ENCODE measurements around the gene TTLL10. TPM values are rescaled to one million over a fixed set of nuclear protein-coding genes. Genes with fewer than 3 reads are reported as not detected.

Gene TTLL10
- total and polyA plus RNA-seq, 2 experiments from 2014 or later = 0.45 TPM; not detected in 1

DNA sequence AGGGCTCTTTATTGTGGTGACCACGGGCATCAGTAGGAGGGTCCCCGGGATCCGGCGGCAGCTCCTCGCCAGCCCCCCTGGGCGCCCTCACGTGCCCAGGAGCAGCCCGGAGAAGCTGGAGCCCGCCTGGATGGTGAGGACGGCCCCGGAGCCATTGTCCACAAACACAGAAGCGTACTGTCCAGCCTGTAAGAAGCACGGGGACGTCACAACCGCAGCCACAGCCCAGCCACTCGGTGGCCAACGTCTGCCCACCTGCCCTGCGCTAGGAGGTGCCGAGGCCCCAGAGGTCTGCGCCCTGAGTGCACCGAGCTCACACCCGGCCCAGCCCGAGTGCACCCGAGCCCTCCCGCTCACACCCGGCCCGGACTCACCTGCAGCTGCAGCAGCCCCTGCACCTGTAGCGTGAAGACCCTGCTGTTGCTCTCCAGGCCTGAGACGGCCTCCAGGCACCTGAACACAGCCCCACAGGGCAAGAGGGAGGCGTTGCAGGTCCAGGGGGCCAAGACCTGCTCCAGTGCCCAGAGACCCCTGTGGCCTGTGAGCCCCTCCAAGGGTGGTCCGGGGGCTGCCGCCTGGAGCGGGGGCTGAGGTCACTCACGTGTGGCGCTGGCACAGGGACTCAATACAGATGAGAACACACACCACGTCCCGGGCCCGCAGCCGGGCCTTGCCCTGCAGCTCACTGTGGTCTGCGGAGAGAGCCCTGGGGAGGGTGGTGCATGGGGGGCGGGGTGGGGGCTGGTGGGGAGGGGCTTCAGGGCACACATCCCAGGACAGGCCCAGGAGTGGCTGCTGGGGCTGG lies 69.0 kb downstream of the TTLL10 start:
- TF ChIP-seq, protein P1, sequence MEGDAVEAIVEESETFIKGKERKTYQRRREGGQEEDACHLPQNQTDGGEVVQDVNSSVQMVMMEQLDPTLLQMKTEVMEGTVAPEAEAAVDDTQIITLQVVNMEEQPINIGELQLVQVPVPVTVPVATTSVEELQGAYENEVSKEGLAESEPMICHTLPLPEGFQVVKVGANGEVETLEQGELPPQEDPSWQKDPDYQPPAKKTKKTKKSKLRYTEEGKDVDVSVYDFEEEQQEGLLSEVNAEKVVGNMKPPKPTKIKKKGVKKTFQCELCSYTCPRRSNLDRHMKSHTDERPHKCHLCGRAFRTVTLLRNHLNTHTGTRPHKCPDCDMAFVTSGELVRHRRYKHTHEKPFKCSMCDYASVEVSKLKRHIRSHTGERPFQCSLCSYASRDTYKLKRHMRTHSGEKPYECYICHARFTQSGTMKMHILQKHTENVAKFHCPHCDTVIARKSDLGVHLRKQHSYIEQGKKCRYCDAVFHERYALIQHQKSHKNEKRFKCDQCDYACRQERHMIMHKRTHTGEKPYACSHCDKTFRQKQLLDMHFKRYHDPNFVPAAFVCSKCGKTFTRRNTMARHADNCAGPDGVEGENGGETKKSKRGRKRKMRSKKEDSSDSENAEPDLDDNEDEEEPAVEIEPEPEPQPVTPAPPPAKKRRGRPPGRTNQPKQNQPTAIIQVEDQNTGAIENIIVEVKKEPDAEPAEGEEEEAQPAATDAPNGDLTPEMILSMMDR (conservative IDR thresholded peaks at IDR 0.05; ENCODE audit: low read depth in 2 of 2) = no peak
- TF ChIP-seq ZNF331 (CRISPR knock-in tag; IDR thresholded peaks at IDR 0.05; ENCODE audit: low read depth) = no peak
- TF ChIP-seq, protein P2, sequence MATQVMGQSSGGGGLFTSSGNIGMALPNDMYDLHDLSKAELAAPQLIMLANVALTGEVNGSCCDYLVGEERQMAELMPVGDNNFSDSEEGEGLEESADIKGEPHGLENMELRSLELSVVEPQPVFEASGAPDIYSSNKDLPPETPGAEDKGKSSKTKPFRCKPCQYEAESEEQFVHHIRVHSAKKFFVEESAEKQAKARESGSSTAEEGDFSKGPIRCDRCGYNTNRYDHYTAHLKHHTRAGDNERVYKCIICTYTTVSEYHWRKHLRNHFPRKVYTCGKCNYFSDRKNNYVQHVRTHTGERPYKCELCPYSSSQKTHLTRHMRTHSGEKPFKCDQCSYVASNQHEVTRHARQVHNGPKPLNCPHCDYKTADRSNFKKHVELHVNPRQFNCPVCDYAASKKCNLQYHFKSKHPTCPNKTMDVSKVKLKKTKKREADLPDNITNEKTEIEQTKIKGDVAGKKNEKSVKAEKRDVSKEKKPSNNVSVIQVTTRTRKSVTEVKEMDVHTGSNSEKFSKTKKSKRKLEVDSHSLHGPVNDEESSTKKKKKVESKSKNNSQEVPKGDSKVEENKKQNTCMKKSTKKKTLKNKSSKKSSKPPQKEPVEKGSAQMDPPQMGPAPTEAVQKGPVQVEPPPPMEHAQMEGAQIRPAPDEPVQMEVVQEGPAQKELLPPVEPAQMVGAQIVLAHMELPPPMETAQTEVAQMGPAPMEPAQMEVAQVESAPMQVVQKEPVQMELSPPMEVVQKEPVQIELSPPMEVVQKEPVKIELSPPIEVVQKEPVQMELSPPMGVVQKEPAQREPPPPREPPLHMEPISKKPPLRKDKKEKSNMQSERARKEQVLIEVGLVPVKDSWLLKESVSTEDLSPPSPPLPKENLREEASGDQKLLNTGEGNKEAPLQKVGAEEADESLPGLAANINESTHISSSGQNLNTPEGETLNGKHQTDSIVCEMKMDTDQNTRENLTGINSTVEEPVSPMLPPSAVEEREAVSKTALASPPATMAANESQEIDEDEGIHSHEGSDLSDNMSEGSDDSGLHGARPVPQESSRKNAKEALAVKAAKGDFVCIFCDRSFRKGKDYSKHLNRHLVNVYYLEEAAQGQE (IDR thresholded peaks at IDR 0.05; ENCODE audit: unreplicated experiment) = no peak
- TF ChIP-seq STAT1 (IDR thresholded peaks at IDR 0.05; ENCODE audit: unreplicated experiment) = no peak
- TF ChIP-seq NANOG (IDR thresholded peaks at IDR 0.05; ENCODE audit: borderline replicate concordance) = no peak
- TF ChIP-seq POLR2AphosphoS5 (IDR thresholded peaks at IDR 0.05; ENCODE audit: low read depth) = no peak
- Histone ChIP-seq H3K27ac (ENCODE audit: low read depth) (no peak overlapping the region), H3K27me3 (ENCODE audit: insufficient read depth) (peaks cover 10% of the 10 kb centered on the region; the same call in 1 of the 2 replicates), H3K4me2 (no peak overlapping the region), H2AFZ (no peak overlapping the region), H3F3A (replicated peaks; ENCODE audit: low read depth) (no peaks in the 10 kb centered on the region), H3K79me2 (replicated peaks; ENCODE audit: insufficient read depth) (no peaks in the 10 kb centered on the region), H3K9me2 (ENCODE audit: insufficient read depth) (no peaks in the 10 kb centered on the region), H3K4me1 (ENCODE audit: insufficient read depth) (peaks cover 3% of the 10 kb centered on the region; the same call in 1 of the 2 replicates), H3K4me3 (no peak overlapping the region), H3K36me3 (ENCODE audit: insufficient read depth) (no peaks in the 10 kb centered on the region), H4K20me1 (replicated peaks; ENCODE audit: insufficient read depth) (no peaks in the 10 kb centered on the region)
- Mint-ChIP-seq H3K27me3 (ENCODE audit: insufficient read depth, low read depth, poor library complexity) (peaks cover 6% of the 10 kb centered on the region), H3K9me3 (no peaks in the 10 kb centered on the region), H3K4me1 (no peaks in the 10 kb centered on the region), H3K4me3 (no peak overlapping the region), H3K27ac (no peak overlapping the region), H3K36me3 (ENCODE audit: low read depth) (no peaks in the 10 kb centered on the region)
- ATAC-seq = no peak
- no peak for DNase-seq (ENCODE audit: low spot score)

DNA sequence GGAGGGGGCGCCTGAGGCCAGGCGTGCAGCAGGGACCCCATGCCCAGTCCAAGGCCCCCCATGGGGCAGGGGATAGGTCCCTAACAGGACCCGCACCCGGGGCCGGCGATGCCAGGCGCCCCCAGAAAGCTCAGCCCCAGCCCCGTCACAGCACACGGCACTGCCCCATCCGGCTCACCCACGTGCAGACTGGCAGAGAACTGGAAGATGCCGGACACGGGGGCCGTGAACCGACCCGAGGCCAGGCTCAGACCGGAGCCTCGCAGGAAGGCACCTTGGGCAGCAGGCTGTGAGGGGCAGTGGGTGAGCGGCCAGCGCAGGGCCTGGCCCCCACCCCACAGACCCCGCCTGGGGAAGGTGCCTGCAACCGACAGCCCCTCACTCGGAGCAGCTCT lies 69.6 kb downstream of the TTLL10 start:
- peaks cover 6% of the 10 kb centered on the region for H3K27me3 Mint-ChIP-seq (ENCODE audit: insufficient read depth, low read depth, poor library complexity)
- H3K4me3 Mint-ChIP-seq = no peak overlapping the region
- Histone ChIP-seq H3F3A (replicated peaks; ENCODE audit: low read depth) (no peaks in the 10 kb centered on the region), H3K4me1 (ENCODE audit: insufficient read depth) (peaks cover 3% of the 10 kb centered on the region; the same call in 1 of the 2 replicates), H3K4me2 (no peak overlapping the region), H3K4me3 (no peak overlapping the region), H3K79me2 (replicated peaks; ENCODE audit: insufficient read depth) (no peaks in the 10 kb centered on the region), H3K27me3 (ENCODE audit: insufficient read depth) (peaks cover 10% of the 10 kb centered on the region; the same call in 1 of the 2 replicates), H2AFZ (no peak overlapping the region), H3K9me2 (ENCODE audit: insufficient read depth) (no peaks in the 10 kb centered on the region), H3K36me3 (ENCODE audit: insufficient read depth) (no peaks in the 10 kb centered on the region), H3K27ac (ENCODE audit: low read depth) (no peak overlapping the region), H4K20me1 (replicated peaks; ENCODE audit: insufficient read depth) (no peaks in the 10 kb centered on the region)
- ATAC-seq (no peak), DNase-seq (ENCODE audit: low spot score) (no peak)
- no peak overlapping the region for H3K27ac Mint-ChIP-seq
- H3K36me3 Mint-ChIP-seq (ENCODE audit: low read depth) = no peaks in the 10 kb centered on the region
- H3K9me3 Mint-ChIP-seq = no peaks in the 10 kb centered on the region
- no peaks in the 10 kb centered on the region for H3K4me1 Mint-ChIP-seq
- TF ChIP-seq, protein P3, sequence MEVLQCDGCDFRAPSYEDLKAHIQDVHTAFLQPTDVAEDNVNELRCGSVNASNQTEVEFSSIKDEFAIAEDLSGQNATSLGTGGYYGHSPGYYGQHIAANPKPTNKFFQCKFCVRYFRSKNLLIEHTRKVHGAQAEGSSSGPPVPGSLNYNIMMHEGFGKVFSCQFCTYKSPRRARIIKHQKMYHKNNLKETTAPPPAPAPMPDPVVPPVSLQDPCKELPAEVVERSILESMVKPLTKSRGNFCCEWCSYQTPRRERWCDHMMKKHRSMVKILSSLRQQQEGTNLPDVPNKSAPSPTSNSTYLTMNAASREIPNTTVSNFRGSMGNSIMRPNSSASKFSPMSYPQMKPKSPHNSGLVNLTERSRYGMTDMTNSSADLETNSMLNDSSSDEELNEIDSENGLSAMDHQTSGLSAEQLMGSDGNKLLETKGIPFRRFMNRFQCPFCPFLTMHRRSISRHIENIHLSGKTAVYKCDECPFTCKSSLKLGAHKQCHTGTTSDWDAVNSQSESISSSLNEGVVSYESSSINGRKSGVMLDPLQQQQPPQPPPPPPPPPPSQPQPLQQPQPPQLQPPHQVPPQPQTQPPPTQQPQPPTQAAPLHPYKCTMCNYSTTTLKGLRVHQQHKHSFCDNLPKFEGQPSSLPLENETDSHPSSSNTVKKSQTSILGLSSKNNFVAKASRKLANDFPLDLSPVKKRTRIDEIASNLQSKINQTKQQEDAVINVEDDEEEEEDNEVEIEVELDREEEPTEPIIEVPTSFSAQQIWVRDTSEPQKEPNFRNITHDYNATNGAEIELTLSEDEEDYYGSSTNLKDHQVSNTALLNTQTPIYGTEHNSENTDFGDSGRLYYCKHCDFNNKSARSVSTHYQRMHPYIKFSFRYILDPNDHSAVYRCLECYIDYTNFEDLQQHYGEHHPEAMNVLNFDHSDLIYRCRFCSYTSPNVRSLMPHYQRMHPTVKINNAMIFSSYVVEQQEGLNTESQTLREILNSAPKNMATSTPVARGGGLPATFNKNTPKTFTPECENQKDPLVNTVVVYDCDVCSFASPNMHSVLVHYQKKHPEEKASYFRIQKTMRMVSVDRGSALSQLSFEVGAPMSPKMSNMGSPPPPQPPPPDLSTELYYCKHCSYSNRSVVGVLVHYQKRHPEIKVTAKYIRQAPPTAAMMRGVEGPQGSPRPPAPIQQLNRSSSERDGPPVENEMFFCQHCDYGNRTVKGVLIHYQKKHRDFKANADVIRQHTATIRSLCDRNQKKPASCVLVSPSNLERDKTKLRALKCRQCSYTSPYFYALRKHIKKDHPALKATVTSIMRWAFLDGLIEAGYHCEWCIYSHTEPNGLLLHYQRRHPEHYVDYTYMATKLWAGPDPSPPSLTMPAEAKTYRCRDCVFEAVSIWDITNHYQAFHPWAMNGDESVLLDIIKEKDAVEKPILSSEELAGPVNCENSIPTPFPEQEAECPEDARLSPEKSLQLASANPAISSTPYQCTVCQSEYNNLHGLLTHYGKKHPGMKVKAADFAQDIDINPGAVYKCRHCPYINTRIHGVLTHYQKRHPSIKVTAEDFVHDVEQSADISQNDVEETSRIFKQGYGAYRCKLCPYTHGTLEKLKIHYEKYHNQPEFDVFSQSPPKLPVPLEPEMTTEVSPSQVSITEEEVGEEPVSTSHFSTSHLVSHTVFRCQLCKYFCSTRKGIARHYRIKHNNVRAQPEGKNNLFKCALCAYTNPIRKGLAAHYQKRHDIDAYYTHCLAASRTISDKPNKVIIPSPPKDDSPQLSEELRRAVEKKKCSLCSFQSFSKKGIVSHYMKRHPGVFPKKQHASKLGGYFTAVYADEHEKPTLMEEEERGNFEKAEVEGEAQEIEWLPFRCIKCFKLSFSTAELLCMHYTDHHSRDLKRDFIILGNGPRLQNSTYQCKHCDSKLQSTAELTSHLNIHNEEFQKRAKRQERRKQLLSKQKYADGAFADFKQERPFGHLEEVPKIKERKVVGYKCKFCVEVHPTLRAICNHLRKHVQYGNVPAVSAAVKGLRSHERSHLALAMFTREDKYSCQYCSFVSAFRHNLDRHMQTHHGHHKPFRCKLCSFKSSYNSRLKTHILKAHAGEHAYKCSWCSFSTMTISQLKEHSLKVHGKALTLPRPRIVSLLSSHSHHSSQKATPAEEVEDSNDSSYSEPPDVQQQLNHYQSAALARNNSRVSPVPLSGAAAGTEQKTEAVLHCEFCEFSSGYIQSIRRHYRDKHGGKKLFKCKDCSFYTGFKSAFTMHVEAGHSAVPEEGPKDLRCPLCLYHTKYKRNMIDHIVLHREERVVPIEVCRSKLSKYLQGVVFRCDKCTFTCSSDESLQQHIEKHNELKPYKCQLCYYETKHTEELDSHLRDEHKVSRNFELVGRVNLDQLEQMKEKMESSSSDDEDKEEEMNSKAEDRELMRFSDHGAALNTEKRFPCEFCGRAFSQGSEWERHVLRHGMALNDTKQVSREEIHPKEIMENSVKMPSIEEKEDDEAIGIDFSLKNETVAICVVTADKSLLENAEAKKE (CRISPR knock-in tag; IDR thresholded peaks at IDR 0.05) = no peak
- no peak for TF ChIP-seq EZH2 (IDR thresholded peaks at IDR 0.05; ENCODE audit: low read depth, unreplicated experiment)
- no peak for TF ChIP-seq CREB1 (CRISPR knock-in tag; IDR thresholded peaks at IDR 0.05; ENCODE audit: low read depth)
- no peak for TF ChIP-seq NANOG (IDR thresholded peaks at IDR 0.05; ENCODE audit: borderline replicate concordance)

Data from GM23338 (cell line).